Fibroblast of pulmonary artery (primary cell): ENCODE data around the gene DALRD3.

ENCODE experiments used
- DNase-seq: peaks from one replicate; pipeline ENCODE4 v3.0.0-alpha.2; 2010; ENCODE audit warnings: low read depth
- H3K4me3 ChIP-seq: replicated peaks from 2 replicates; pipeline ENCODE4 v1.5.1; 2011; ENCODE audit warnings: low read depth, mild to moderate bottlenecking, control low read depth, low read length, moderate library complexity
- CTCF ChIP-seq: IDR thresholded peaks from 2 replicates; pipeline ENCODE4 v1.5.1; 2011; ENCODE audit warnings: mild to moderate bottlenecking, control low read depth, low read length, inconsistent platforms; ENCODE audit errors: missing control alignments

Gene DALRD3

GRCh38 chr3:49016414-49017228 is 1.8 kb downstream of the DALRD3 start:
- TF ChIP-seq CTCF: no peak
- H3K4me3 ChIP-seq: no peak overlapping the region
- DNase-seq: no peak

- no peak for DNase-seq
- TF ChIP-seq CTCF: no peak
- no peak overlapping the region for H3K4me3 ChIP-seq
Measured at GRCh38 chr3:49015765-49016164, 2.6 kb downstream of the DALRD3 start.

- no peak for DNase-seq
- no peak overlapping the region for H3K4me3 ChIP-seq
- no peak for TF ChIP-seq CTCF
Measured at GRCh38 chr3:49015072-49015471, 3.3 kb downstream of the DALRD3 start.

- no peak overlapping the region for H3K4me3 ChIP-seq
- peak; percentile 49 for DNase-seq
- TF ChIP-seq CTCF: peak; percentile 65
Measured at GRCh38 chr3:49013738-49014660, 4.4 kb downstream of the DALRD3 start.

GRCh38 chr3:49013113-49013737 is 5.2 kb downstream of the DALRD3 start:
- no peak for TF ChIP-seq CTCF
- no peak for DNase-seq
- H3K4me3 ChIP-seq: no peak overlapping the region

GRCh38 chr3:49012441-49013017 is 5.9 kb downstream of the DALRD3 start:
- DNase-seq: no peak
- no peak overlapping the region for H3K4me3 ChIP-seq
- no peak for TF ChIP-seq CTCF
